ENCODE measurements around the gene VILL. TPM values are rescaled to one million over a fixed set of nuclear protein-coding genes. Genes with fewer than 3 reads are reported as not detected.

The VILL gene
- total and polyA plus RNA-seq, 2 donors (not counting 3 experiments of a cell fraction or from before 2014, with no cell fraction given), result 9.0 to 10.0 TPM

GRCh38 chr3:37964716-37965115, 25.9 kb upstream of the VILL start:
- TF ChIP-seq, protein P1, sequence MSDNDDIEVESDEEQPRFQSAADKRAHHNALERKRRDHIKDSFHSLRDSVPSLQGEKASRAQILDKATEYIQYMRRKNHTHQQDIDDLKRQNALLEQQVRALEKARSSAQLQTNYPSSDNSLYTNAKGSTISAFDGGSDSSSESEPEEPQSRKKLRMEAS (IDR thresholded peaks at IDR 0.05; ENCODE audit: insufficient read depth, insufficient read length), result no peak
- no peak for TF ChIP-seq CTCF (IDR thresholded peaks at IDR 0.05; ENCODE audit: extremely low read depth in 1 of 2, insufficient read depth in 1 of 2, low read depth in 1 of 2, low read length in 2 of 2)
- no peak for TF ChIP-seq POLR2AphosphoS5 (IDR thresholded peaks at IDR 0.05; ENCODE audit: insufficient read depth, low read depth, low read length)
- no peak for TF ChIP-seq MYC (IDR thresholded peaks at IDR 0.05; ENCODE audit: low read depth, low read length)
- no peak for TF ChIP-seq GATA2 (IDR thresholded peaks at IDR 0.05; ENCODE audit: insufficient read depth, insufficient read length, low read depth, low read length)
- TF ChIP-seq JUN (IDR thresholded peaks at IDR 0.05; ENCODE audit: borderline replicate concordance, insufficient read depth, insufficient read length, low read depth), result no peak
- no peak for TF ChIP-seq EZH2 (IDR thresholded peaks at IDR 0.05; ENCODE audit: borderline replicate concordance, low read depth, low read length, severe bottlenecking)
- no peak for TF ChIP-seq POLR2A (IDR thresholded peaks at IDR 0.05; ENCODE audit: low read depth, low read length)
- no peak for TF ChIP-seq FOS (IDR thresholded peaks at IDR 0.05; ENCODE audit: borderline replicate concordance, insufficient read depth, low read length)
- no peak overlapping the region for H3K9ac ChIP-seq (replicated peaks; ENCODE audit: extremely low read depth, insufficient read depth, low read length)
- H3K27ac ChIP-seq (ENCODE audit: insufficient read depth, low read depth, low read length), result no peak overlapping the region
- FAIRE-seq (no peak), DNase-seq (ENCODE audit: low read depth, low spot score) (no peak)
- H3K36me3 ChIP-seq (ENCODE audit: control insufficient read depth in 2 of 2, extremely low read depth in 1 of 2, insufficient read depth in 2 of 2, low read length in 2 of 2), result no peaks in the 10 kb centered on the region
- peaks cover 19% of the 10 kb centered on the region for H3K4me1 ChIP-seq (ENCODE audit: control insufficient read depth, extremely low read depth, insufficient read depth, low read length)
- POLR2A ChIA-PET, result no interaction called here
- intact Hi-C loops (cut with micrococcal nuclease), result no loop called here
- H3K79me2 ChIP-seq (ENCODE audit: control insufficient read depth, insufficient read depth, low read length), result no peaks in the 10 kb centered on the region
- no peak overlapping the region for H2AFZ ChIP-seq (ENCODE audit: low read depth, low read length)
- no peaks in the 10 kb centered on the region for H3K9me3 ChIP-seq (replicated peaks; ENCODE audit: control insufficient read depth, insufficient read depth, low read length)
- no peaks in the 10 kb centered on the region for H4K20me1 ChIP-seq (replicated peaks; ENCODE audit: control insufficient read depth, extremely low read depth, insufficient read depth, low read length)
- no peak overlapping the region for H3K4me3 ChIP-seq (replicated peaks in 1 of 3; ENCODE audit: insufficient read depth in 1 of 3, low read depth in 1 of 3, low read length in 3 of 3)
- H3K9me1 ChIP-seq (replicated peaks; ENCODE audit: control insufficient read depth, extremely low read depth, insufficient read depth, low read length), result no peaks in the 10 kb centered on the region
- dilution Hi-C loops (cut with MboI; ENCODE audit: extremely low pct_ligation_motif_present, low sequenced_read_pairs), result no loop called here
- no peak overlapping the region for H3K4me2 ChIP-seq (ENCODE audit: insufficient read depth, low read length)
- no TSS peak for BruUV-seq (replicated peaks)
- CTCF ChIA-PET, result interaction anchor here (1.2 to 5.1 kb wide), 5 partner anchors 9 to 94 kb away, joined by 3 to 57 read pairs (median 14); no protein-coding TSS in a partner anchor
- H3K27me3 ChIP-seq (ENCODE audit: control insufficient read depth in 2 of 2, insufficient read depth in 2 of 2, low read length in 2 of 2), result no peaks in the 10 kb centered on the region
